SK-N-DZ (cell line): ENCODE data around the gene ZFP28. TPM values are rescaled to one million over a fixed set of nuclear protein-coding genes. Genes with fewer than 3 reads are reported as not detected.

Source experiments
- DNase-seq: peaks from one replicate; pipeline ENCODE4 v3.0.0-alpha.2; 2015; ENCODE audit warnings: low spot score
- polyA plus RNA-seq, 2 experiments: library from polyadenylated mRNA; depleted of rRNA; stranded (reverse); fragments of >200 nt; gene quantifications; 2 replicates each; pipeline ENCODE4 v1.2.3, GENCODE V29; 2014

ZFP28 gene
- polyA plus RNA-seq (2014; cell fraction: cytosol; rRNA removed): 4.0 and 6.3 TPM in 2 replicates
- 3.7 and 11.1 TPM in 2 replicates for polyA plus RNA-seq (2014; cell fraction: nucleus; rRNA removed)

DNA sequence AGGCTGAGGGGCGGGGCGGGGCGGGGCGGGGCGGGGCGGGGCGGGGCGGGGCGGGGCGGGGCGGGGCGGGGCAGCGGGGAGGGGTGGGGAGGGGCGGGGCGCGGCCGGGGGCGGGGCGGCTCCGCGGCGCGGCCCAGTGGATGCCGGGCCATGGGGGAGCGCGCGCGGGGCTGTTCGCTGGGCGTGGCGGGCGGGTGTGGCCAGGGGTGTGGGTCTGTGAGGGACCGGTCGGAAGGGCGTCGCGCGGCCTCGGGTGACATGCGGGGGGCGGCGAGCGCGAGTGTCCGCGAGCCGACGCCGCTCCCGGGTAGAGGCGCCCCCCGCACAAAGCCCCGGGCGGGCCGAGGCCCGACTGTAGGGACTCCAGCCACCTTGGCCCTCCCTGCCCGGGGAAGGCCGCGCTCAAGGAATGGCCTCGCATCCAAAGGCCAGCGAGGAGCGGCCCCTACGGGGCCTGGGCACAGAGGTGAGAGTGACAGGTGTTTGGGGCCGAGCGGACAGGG is at the start of gene ZFP28:
ZFP28 (plus strand) TSS at position 188 of the 503 bp plus-strand sequence; CDS start at position 259, 71 bp downstream.
- peak; percentile 55 for DNase-seq

DNA sequence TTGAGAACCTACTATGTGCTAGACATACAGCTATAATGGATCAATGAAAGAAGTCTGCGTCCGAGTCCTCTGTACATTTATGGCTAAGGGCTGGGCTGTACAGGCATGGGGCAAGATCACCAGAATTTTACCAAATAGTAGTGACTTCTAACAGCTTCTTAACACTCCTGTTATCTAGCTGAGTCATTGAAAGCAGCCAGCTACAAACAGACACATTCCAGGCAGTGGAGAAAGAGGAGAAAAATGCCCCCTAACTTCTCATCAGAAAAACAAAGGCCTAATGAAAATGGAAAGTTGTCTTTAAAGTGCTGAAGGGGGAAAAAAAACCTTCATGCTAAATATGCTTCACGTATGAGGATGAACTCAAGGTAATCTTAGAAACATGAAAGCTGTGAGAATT is 47.3 kb upstream of the ZFP28 start:
- DNase-seq: no peak

DNA sequence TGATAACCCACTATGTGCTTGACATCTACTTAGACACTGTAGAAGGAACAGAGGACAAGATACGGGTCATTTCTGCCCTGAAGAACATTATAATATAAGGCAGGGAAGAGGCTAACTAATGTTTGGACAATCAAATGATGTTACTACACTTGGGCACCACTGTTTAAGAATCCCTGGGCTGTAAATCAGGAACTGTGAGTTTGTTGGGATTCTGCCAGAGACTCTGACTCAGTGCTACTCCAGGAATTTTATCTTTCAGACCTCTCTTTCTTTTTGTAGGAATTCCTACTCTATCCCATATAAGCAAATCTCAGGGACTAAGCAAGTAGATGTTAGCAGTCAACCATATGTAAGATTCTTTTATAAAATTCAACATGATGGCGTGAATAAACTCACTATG is 34.2 kb upstream of the ZFP28 start:
- DNase-seq: no peak

DNA sequence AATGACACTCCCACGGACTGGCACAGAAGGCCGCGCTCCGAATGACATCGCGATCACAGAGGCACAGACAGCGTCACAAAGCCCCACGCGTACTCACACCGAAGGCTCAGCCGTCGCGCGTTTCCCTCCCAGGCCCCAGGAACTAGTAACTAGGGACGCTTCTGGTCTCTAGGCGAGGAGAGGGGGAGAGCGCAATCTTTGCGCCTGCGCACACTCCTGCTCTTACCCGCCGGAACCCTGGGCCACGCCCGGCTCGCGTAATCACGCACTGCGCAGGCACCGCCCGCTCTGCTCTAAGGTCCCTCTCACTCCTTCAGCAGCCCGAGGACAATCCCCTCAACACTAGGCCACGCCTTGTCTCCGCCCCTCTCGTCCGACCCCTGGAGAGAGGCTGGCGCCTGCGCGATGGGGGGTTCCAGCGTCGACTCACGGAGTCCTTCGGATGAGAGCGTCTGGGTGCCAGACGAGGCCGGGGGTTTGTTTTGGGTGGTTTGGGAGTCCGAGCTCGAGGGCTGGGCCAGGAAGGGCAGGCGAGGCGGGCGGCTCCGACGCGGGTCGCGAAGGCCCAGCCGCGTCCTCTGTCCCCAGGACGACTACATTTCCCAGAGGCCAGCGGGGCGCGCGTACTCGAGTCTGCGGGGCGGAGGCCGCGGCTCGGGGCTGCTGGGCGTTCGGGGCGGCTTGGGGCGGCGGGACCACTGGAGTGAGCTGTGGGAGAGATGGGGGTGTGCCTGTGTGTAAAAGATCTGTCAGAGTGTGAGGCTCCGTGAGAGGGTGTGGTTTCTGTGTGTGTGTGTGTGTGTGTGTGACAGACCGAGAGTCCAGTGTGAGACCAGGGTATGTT is 31.1 kb upstream of the ZFP28 start, which contains the start of gene ZNF471:
ZNF471 (plus strand) TSS at position 410 of the 844 bp plus-strand sequence. CDS start 3,717 bp downstream, outside the sequence.
- peak; percentile 94 for DNase-seq

DNA sequence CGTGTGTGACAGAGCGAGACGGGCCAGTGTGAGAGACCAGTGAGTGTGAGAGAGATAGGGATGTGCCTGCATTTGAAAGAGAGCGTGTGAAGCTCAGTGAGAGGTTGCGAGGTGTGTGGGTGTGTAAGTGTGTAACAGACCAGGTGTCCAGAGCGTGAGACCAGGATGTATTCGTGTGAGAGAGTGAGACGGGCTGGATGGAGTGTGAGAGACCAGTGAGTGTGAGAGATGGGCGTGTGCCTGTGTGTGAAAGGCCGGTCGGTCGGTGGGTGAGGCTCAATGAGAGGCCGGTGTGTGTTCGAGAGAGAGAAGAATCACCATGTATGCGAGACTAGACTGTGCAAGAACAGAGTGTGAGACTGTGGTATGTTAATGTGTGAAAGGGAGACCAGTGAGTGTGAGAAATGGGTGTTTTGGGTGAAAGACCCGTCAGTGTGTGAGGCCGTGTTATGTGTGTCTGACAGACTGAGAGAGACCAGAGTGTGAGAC is 30.4 kb upstream of the ZFP28 start:
- no peak for DNase-seq

DNA sequence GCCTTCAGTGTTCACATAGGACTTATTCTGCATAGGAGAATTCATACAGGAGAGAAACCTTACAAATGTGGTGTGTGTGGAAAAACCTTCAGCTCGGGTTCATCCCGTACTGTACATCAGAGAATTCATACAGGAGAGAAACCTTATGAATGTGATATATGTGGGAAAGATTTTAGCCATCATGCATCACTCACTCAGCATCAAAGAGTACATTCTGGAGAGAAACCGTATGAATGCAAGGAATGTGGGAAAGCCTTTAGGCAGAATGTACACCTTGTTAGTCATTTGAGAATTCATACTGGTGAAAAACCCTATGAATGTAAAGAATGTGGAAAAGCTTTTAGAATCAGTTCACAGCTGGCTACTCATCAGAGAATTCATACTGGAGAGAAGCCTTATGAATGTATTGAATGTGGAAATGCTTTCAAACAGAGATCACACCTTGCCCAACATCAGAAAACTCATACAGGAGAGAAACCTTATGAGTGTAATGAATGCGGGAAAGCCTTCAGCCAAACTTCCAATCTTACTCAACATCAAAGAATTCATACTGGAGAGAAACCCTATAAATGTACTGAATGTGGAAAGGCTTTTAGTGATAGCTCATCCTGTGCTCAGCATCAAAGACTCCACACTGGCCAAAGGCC is 13.4 kb upstream of the ZFP28 start:
- DNase-seq: no peak

DNA sequence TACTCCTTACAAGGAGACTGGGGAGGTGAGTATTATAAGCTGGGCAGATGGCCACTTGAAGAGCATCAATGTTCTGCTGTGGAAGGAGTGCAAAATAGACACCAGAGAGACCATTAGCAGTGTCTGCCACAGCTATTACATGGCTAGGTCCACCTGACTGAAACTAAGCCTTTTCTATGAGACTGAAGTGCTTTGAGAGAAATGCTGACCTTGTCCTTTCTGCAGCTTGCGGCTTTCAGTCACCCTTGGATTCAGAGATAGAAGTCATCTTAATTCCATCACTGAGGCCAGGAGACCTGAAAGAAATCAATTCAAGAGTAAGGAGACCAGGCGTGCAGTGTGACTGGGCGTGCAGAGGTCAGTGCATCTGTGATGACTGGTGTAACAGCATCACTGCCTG is 1.3 kb upstream of the ZFP28 start:
- DNase-seq: no peak

DNA sequence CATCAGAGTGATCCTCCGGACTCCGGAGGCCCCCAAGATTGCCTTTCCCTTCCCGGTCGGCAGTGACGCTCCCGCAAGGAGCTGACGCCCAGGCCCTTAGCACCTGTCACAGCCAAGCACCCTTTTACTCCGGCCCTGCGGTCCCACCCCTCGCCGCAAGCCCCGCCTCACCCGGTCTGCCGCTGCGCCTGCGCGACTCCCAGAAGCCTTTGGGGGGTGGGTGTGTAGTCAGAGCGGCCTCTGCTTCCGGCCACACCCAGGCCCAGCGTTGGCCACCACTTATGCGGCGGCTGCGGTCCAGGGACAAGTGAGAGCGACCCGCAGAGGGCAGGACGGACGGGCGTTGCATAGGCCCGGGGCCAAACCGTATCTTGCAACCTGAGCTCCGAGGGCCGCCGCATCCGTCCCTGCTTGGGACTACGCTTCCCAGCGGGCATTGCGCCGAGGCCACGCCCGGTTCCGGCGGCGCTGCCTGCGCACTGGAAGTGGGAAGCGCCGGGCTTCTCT is 441 bp upstream of the ZFP28 start:
- DNase-seq: peak; percentile 84

DNA sequence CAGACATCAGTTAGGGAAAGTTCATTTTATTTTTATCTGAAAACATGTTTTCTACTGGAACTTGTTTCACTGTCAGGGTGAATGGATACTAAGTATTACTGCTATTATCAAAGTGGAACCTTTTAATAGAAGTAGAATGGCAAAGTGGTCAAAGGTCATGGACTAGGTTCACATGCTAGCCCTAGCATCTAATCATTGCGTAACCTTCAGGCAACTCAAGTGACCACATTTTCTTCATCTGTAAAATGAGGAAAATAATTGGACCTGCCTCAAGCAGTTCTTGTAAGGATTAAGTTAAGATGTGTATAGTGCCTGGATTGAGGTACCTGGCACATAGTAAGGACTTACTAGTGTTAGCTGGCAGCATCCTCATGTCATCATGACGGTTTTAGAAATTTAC is 5.0 kb downstream of the ZFP28 start:
- DNase-seq: no peak

DNA sequence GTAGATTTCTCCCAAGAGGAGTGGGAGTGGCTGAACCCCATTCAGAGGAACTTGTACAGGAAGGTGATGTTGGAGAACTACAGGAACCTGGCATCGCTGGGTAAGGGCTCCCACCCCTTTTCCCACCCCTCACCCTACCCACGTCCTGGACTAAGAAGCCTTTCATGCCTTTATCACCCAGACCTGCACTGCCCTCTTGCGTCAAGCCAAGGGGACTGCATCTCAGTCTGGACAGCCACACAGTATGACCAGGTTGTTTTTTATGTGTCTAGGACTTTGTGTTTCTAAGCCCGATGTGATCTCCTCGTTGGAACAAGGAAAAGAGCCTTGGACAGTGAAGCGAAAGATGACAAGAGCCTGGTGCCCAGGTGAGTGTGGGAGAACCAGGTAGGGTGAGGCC is 8.8 kb downstream of the ZFP28 start:
- DNase-seq: no peak

DNA sequence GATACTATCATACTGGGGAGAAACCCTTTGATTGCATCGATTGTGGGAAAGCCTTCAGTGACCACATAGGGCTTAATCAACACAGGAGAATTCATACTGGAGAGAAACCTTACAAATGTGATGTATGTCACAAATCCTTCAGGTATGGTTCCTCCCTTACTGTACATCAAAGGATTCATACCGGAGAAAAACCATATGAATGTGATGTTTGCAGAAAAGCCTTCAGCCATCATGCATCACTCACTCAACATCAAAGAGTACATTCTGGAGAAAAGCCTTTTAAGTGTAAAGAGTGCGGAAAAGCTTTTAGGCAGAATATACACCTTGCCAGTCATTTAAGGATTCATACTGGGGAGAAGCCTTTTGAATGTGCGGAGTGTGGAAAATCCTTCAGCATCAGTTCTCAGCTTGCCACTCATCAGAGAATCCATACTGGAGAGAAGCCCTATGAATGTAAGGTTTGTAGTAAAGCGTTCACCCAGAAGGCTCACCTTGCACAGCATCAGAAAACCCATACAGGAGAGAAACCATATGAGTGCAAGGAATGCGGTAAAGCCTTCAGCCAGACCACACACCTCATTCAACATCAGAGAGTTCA is 15.6 kb downstream of the ZFP28 start:
- DNase-seq: no peak

DNA sequence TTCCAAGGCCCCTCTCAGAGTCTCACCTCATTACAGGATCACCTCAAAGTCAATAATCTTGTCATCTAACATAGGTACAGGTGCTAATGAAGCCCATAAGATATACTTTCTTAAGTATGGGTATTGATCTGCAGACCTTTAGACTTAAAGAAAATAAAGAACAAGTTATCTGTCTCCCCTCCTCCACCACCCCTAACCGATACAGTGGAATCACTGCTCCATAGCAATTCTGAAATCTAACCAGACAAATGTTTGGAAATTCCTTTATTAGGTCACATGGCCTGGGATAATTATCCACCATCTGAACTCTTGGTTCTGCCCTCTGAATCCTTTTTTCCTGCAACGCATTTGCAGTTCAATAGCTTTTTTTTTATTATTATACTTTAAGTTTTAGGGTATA is 24.0 kb downstream of the ZFP28 start:
- no peak for DNase-seq

DNA sequence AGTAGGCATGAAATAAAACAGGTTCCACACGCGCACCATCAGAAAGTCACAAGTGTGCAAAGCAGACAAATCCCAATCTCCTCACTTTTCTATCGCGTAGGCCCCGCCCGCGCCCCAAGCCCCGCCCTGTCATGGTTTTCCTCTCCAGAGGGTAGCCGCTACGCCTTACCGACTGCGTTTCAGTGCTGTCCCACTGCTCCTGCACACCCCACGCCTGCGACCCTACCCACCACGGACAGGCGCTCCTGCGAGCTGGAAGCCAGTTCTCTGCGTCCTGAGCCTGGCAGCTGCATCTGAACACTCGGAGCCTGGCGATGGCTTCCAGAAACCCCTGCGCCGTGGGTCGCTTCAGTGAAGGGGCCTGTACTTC is 28.1 kb downstream of the ZFP28 start:
- peak; percentile 63 for DNase-seq

DNA sequence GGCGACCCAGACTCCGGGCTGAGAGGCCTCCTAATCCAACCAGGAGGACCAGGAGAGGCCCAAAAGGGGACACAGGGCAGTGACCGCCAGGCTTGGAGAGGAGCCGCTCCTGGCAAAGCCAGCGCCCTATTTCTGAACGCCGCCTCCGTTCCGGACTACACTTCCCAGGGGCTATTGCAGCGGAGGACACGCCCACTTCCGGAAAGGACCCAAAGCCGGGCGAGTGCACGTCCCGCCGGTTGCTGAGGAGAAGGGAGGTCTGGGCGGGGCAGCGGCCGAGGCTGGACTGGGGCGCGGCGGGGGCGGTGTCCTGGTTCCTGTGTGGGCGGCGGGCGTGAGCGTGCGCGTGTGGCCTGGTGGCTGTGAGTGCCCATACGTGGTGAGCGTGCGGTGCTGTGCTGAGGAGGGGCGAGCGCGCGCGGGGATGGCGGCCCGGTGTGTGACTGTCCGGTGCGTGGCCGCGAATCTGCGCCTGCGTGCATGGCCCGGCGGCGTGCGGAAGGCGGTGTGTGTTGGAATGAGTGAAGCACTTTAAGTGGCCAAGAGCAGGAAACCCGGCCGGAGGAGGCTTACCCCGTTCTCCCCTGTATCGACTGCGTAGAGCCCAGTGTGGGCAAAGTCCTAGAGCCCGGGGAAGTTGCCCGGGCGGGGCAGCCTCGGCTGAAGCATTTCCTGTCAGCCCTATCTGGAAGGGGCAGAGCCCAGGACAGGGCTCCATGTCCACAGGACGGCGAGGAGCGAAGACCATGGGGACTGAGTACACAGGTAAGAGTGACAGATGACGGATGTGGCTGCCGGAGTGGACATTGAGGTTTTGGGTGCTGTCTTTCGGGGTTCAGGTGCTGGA is 28.7 kb downstream of the ZFP28 start, which contains the start of gene ZNF470:
ZNF470 (plus strand) TSS at position 195 of the 847 bp plus-strand sequence. CDS start 2,844 bp downstream, outside the sequence.
- peak; percentile 86 for DNase-seq

DNA sequence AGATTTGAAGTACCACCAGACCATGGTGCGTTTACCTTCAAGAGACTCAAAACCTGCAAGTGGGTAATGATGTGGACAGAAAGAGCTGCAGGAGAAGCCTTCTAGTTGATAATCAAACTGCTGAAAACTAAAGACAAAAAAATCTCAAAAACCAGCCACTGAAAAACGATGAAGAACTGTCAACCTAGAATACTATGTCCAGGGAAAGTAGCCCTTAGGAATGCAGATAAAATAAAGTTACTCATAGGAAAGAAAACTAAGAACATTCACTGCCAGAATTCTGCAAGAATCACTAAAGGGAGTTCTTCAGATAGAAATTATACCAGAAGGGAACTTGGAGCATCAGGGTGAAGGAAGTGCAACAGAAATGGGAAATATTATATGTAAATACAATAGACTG is 33.8 kb downstream of the ZFP28 start:
- DNase-seq: no peak

DNA sequence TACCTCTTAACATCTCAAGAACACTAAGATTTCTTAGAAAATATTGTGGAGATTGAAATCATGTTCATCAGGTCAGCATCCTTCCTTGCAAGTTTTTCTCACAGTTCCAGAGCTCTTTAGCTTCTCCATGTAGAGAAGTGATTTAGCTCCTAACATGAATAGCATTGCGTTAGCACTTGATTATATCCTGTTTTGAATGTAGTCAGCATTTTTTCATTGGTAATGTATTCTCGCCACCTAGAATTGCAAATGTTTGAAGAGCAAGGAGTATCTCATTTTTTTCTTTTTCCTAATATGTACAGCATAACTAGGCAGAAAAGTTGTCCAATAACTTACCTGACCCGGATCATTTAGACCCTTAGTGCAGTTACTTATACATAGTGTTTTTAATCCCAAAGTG is 35.2 kb downstream of the ZFP28 start:
- DNase-seq: no peak

DNA sequence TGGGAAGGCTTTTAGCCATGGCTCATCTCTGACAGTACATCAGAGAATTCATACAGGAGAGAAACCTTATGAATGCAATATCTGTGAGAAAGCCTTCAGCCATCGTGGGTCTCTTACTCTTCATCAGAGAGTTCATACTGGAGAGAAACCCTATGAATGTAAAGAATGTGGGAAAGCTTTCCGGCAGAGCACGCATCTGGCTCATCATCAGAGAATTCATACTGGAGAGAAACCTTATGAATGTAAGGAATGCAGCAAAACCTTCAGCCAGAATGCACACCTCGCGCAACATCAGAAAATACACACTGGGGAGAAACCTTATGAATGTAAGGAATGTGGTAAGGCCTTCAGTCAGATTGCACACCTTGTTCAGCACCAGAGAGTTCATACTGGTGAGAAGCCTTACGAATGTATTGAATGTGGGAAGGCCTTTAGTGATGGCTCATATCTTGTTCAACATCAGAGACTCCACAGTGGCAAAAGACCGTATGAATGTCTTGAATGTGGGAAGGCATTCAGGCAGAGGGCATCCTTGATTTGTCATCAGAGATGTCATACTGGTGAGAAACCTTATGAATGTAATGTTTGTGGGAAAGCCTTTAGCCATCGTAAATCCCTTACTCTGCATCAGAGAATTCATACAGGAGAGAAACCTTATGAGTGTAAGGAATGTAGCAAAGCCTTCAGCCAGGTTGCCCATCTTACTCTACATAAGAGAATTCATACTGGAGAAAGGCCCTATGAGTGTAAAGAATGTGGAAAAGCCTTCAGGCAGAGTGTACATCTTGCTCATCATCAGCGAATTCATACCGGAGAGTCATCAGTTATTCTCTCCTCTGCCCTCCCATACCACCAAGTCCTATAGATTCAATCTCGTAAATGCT is 39.2 kb downstream of the ZFP28 start:
- no peak for DNase-seq

DNA sequence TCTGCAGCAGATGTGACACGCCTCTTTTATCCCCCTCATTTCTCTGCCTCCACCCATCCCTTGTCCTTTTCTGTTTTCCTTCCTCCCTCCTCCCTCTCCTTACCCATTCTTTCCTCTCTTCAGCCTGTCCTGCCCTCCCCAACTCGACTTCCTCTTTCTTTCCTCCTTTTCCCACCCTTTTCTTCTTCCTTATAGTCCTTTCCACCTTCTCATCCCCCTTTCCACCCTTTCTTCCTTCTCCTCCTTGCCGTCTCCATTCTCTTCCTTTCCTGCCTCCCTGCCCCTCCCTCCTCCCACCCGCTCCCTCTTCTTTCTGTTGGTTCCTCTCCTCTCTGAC is 55.7 kb downstream of the ZFP28 start:
- DNase-seq: no peak

DNA sequence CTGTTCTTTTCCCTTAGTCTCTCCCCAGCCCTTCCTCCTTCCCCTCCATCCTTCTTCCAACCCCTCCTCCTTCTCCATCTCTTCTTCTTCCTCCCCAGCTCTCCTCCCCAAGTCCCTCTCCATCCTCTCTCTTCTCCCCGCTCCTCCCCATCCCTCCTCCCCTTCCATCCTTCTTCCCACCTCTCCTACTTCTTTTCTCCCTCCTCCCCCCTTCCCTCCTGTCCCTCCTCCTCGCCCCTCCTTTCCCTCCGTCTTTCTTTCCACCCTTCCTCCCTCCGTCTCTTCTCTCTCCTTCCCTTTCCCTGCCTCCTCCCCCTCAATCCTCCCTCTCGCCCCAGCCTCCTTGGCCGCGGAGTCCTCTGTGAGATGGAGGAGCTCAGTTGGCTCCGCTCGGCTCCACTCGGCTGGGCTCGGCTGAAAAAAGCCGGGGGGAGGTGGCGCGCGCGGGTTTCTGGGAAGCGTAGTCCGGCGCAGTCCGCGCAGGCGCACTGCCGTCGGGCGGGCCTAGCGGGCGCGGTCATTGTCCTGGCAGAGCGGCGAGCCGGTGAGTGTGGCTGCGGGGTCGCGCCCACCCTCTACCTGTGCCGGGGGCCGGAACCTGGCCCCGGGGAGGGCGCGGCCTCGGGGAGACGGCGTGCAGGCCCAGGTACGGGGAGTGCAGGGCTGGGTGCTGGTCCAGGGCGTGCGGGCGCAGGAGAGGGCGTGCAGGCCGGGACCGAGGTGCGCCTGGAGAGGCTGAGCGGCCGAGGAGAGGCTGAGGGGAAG is 56.2 kb downstream of the ZFP28 start, which contains the start of gene ZNF71:
ZNF71 (plus strand) TSS at position 520 of the 765 bp plus-strand sequence. CDS start 6,257 bp downstream, outside the sequence.
- peak; percentile 79 for DNase-seq
